Measurements from ENCODE around the gene ARHGAP15.

The ARHGAP15 gene

DNA sequence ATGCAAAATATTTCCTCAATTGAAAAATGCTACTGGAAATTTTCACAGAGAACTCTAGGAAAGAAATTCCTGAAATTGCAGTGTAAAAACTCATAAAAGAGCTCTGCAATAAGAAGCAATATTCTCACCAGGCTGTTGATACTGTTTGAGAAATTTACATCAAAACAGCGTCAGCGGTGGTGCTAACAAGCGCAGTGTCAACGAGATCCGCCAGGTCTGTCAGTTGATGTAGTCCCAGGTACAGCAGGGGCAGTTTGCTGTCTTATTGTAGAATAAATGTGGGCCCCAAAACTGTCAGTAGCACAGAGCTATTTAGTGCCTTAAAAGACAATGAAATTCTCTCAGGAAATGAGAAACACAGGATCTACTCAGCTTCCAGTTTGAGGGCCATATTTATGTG lies 611.2 kb downstream of the ARHGAP15 start:
- DNase-seq, result no peak

DNA sequence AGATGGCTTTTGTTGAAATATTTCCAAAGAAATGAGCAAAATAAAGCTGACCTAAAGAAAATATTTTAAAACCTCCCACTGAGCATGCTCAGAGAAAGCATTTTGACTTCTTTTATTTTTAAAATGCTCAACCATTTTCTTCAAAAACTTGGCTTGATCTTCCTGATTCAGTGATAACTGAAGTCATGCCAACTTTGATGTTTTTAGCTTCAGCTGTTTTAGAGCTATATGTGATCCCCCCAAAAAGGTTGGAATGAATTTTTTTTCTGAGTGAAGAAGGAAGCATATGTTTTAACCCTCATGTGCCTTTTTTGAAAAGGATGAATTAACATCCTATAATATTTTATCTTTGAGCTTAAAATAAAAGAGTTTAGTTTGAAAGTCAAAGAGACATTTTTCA lies 612.0 kb downstream of the ARHGAP15 start:
- DNase-seq, result no peak

DNA sequence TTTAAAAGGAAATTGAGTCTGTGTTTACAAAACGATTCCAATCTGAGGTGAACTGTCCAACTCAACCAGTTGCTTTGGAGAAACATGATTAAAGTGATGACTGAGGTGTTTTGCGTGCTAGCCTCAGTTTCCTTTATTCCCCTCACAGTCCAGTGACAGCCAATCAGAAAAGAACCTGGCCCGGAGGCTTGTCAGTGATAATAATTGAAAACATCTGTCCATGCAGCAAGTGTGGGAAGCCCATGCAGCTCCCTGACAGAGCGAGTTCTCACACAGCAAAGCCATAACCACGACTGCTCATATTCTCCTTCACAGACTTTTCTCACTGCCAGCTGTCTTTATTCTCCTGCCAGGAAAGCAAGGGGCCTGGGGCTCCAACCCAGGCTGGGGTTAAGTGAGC lies 613.4 kb downstream of the ARHGAP15 start:
- no peak for DNase-seq

DNA sequence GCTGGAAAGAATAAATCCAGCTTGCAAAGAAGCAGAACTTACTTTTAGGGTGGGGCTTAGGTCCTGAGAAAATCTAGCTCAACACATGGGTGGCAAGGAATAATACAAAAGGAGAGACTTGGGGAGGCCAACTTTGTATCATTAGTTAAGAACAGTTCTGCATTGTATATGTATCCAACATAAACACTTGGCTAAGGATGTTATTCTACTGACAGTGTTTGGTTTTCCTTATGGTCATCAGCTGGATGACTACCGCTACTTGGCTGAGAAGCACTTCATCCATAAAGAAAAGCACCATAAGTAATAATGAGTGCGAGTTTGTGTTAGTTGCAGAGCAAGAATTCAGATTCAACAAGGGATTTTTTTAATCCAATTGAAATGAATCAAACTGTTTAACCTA lies 614.9 kb downstream of the ARHGAP15 start:
- no peak for DNase-seq

DNA sequence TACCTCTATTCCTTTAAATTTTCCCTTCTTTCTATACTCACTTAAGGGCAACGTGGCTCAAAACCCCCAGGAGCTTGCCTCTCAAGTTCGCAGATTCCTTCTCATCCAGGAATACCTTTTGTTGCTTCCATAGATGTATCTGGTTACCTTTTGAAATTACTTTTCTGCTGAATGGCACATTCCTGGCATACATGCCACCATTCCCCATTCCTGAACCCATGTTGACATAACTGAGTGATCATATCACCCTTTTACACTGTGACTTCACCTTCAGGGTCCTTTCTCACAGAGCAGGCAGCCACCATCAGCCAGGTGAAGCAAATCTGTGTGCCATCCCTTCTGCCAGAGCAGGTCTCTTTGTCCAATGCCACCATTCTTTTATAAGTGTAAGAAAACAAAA lies 615.8 kb downstream of the ARHGAP15 start:
- no peak for DNase-seq

DNA sequence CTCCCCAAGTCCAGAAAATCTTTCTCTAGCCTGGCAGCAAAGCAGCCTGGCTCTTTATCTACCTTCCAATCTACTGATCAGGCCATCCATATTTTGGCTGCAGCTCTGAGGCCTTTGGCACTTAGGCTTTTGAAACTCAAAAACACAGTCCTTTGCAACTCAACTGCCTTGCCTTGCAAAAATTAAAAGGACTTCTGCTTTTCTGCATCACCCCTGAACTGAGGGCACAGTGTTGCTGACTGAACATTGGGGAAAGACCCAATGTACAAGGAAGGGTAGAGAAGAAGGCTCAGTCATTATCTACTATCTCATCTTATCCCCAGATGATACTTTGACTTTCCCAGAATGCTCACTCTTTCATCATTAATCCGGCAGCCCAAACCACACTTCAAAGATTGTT lies 625.5 kb downstream of the ARHGAP15 start:
- DNase-seq, result no peak

DNA sequence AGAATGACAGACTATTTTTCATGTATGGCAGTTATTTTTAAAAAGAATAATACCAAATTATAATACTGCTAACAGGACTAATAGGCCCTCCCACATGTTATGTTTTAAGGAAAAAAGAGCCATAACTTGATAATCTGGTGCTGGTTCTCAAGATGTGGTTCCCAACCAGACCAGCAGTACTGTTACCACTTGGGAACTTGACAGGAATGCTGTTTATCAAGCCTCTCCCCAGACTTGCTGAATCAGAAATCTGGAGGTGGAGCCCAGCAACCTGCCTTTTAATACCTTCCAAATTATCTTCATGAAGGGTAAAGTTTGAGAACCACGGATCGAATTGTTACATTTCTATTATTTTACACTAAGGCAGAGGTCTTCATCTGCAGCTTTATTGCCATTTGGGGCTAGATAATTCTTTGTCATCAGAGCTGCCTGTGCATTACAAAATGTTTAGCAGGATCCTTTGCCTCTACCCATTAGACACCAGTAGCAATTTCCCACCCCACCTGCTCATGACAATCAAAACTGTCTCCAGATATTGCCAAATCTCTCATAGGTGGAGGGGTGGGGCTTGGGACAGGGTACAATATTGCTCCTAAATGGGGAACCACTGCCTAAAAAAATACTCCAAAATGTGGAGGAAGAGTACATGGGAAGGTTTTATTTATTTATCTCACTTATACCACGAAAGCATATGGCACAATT lies 629.6 kb downstream of the ARHGAP15 start:
- DNase-seq, result no peak

DNA sequence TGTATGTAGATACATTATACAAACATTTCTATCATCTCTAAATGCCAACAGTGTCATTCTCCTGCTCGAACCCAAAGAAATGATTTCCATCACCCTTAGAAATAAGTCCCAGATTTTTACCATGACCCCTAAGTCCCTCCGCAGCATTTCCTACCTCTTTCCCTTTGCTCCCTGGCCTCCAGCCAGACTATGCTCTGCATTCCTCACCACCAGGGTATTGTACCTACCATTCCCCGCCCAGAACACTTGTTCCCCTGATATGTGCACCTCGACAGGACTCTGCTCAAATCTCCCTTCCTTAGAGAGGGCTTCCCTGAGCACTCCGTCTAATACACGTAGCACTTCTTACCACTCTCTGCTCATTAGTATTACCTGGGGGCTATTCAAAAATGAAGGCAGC lies 630.2 kb downstream of the ARHGAP15 start:
- no peak for DNase-seq

DNA sequence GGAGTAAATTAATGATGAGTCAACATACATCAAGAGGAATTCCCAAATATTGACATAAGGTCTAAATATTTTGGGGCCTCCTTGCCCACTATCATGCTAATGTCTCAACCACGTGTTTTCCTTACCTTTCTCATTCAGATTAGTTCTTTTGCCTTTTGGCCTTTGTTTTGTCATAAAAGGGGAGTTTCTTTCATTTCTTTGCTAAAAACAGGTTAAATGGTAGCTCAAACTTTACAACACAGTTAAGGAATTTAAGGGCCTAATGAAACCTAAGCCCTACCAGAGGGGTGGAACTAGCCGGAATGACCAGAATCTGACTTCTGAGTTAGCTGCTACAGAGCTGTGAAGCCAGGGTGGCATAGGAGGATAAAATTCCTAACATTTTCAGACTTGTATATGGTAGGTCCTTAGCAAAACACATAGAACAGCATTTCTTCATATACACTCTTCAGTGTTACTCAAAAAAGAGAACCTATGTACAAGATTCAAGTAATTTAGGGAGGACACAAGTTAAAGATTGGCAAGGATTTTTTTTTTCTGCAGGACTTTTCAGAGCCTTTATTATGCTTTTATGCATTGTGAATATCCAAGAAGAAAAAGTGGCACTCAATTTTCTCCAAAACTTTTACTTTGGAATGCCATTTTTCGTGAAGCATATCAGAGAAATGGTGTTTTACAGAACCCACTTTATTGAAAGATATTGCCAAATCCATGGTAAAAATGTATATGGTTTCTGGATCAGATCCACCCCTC lies 633.1 kb downstream of the ARHGAP15 start:
- no peak for DNase-seq

DNA sequence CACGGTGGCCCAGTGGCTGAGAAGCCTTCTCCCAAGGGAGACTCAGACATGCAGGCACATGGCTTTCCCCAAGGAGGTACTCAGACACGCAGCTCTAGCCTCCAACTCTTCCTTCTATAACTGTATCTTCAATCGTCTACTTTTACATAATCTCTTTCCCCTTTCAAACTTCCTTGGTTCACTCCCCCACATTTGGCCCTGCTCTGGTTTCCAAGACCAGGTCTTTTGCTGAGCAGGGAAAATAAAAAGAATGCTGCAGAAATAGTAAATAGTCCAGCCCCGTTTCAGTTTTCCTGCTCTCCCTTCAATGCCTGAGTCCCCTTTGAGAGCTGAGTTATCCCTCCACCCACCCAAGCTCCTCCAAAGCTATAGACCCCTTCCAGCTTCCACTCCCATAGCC lies 635.0 kb downstream of the ARHGAP15 start:
- no peak for DNase-seq

DNA sequence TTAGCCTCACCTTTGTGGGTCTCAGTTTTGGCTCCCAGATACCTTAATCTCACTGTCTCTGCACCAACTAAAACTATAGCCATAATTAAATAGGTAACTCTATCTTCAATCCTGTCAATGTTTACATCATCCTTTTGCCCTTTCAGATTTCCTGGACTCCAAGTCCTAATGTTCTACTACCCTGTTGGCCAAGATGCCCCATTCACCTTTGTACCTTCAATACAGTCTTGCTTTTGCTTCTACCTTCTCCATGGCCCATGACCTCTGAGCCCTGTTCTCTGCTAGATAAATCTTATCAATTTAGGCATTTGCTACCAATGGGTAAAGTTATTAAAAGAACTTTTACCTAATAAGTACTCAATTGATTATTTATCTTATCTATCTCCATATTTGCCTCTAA lies 635.5 kb downstream of the ARHGAP15 start:
- DNase-seq, result no peak

DNA sequence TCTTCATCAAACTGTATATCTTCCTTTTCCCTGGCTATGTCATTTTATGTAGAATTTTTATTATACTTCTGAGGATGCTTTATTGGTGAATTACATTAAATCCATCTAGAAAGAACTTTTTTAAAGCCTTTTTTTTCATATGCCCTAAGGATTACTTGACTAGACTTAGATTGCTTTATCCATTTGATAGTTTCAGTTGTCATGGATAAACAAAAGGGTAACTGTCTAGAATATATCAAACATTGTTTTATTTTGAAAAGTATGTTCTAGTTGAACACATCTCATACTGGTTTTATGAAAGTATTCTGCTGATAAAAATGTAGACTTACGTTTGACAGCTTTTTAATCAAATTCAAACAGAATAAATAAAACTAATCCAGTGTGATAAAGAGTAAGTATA lies 639.8 kb downstream of the ARHGAP15 start:
- DNase-seq, result no peak

DNA sequence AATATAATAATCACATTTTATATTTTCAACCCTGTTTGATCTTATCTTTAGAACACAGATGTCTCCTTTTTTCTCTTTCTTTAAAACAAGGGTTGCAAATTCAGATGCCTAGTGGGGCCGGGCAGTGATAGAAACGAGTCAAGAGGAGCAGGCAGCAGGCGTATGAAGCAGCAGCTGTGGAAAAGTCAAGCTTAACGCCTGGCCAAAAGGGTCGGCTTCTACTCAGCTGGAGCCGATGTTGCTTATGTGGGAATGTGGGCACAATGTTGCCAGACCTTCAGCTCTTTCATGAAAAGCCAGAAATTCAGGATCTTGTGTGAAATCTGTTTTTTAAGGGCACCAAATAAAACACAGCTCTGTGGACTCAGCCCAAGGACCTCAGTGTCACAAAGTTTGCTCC lies 642.7 kb downstream of the ARHGAP15 start:
- DNase-seq, result no peak

DNA sequence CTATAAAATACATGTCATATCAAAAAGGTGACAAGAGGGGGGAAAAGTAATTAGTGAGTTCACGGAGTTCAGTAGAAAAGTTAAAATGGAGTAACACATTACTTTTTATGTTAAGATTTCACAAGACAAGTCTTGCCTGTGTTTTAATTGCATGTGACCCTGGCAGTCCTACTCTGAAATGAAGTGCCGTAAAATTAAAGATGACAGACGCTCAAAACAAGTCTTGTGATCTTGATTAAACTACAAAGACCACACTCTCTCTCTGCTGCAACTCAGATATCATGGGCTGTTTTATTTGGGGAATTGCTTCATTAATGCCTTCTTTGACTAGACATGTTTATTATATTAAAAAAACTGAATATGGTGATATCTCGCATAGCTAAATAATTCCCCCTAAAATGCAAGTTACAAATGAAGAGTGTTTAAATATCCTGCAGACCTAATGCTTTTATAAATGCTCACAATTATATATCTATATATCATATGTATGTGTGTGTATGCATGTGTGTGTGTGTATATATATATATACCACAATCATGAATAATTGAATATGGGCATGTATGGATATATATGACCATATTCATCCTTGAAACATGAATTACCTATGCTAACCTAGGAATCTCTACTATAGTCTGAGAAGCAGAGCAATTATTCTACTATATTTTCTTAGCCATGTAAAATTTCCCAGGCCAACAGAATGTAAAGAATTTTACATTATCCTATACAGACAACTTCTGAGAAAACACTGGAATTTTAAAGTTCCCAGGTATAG lies 647.5 kb downstream of the ARHGAP15 start:
- DNase-seq, result no peak

DNA sequence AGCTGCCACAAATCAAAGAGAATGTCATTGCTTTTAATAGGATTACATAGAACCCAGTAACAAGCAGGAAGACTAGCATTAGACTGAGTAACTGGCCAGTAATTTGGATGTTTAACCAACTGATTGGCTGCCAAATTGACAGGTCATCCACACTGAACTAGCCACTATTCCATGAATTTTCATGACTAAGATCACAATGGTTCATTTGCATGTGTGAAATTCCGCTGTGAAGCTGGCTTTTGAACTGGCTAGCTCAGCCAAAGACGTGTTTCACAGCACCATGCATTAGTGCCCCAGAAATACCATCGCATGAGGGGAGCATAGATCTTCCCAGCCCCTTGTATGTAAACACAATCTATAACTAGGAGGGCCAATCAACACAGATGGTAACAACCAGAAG lies 649.8 kb downstream of the ARHGAP15 start:
- no peak for DNase-seq

DNA sequence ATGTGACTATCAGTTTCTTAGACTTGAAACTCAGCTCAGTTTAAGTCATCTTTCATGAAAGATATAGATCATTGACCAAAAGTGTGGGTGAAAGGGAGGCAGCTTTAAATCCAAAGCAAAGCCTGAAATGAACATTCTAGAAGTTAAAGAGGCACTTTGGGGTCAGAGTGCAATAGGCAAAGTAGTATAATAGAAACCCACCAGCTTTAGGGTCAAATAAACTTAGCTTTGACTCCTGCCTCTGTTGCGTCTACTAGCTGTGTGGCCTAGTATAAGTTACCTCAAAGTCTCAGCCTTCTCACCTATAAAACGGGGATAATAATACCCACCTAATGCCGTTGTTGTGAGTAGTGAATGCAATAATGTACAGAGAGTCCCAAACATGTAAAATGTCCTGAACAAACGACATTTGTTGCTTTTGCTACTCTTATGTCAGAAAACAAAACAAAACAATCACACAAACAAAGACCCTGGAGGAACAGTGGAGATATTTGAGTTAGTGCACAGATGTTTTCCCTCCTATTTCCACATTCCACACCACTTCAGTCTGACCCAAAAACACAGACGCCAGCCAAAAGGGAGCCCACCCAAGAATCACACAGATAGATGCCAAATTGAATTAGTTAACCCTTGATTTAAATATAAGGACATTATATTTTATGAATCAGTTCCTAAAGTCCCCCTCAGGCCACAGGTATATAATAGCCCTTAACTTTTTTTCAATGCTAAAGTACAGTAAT lies 657.0 kb downstream of the ARHGAP15 start:
- no peak for DNase-seq

DNA sequence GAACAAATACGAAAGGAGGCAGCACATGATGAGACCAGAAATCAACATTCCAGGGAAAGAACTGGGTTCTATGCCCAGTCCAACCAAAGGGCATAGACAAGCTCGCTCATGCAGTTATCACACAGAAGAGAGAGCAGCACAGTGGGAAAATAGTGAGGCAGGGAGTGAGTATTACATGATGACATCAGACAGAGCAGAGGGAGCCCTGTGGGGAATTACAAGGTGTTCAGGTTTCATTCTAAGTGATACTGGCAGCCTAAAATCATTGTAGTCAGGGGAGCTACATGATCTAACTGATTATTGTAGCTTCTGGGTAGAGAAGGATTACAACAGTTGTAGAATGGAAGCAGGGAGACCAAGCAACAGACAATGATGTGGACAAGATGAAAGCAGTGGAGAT lies 658.5 kb downstream of the ARHGAP15 start:
- DNase-seq, result no peak

DNA sequence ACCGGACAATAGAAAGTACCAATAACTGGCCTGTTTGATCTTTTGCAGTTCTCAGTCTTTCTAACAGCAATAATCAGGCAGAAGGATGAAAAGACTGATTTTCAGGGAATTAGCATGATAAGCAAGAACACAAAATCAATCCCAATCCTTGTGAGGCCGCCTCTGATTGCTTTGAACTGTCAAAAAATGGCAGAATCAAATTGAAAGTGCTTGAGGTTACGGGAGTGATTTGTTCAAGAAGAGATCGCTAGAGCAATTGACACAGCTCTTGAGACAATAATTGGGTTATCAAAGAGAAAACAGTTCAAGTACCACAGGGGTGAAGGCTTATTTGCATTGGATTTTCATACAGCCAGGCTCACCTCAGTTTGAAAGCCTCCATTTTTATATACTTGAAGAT lies 663.4 kb downstream of the ARHGAP15 start:
- DNase-seq, result no peak

DNA sequence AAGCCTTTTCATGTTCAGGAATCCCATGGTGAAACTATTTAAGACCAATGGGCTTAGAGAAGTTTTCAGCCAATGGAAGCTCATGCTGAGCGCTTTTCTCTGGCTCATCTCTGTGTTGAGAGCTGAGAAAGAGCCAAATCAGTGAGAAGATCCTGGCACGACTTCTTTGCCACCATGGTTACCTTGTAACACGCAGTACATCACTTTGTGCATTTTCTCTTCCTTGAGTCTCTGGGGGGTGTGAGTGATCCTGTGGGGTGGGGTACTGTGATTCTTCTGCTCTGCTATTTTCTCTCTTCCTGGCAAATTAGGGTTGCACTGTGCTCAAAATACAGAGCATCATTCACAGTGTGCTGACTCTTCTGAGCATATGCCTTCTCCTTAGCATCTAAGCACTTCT lies 664.2 kb downstream of the ARHGAP15 start:
- DNase-seq, result no peak

DNA sequence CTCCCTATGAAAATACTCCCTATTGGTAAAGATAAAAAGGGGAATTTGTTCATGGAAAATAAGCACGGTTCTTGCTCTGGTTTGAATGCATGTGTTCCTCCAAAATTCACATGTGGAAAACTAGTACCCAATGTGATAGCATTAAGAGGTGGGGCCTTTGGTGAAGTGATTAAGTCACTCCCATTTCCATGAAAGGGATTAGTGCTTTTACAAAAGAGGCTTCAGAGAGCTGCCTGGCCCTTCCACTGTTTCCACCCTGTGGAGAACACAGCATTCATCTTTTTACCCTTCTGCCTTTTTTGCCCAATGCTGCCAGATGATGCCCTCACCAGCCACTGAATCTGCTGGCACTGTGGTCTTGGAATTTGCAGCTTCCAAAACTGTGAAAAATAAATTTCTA lies 666.8 kb downstream of the ARHGAP15 start:
- DNase-seq, result no peak

DNA sequence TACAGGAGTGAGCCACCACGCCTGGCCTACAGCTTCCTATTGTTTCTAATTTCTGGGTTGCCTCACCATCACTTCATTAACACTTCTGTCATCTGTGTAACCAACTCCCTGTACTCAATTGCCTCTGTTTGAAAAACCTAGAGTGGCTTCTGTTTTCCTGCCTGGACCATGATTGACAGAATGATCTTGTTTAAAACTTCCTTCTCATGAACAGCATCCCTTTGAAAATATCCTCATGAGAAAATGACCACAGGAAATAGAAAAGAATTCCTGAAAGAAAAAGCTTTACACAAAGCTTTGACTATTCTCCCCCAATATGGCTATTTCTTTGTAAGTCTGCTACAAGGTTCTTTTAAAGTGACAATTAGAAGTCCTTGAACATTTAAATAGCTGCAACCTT lies 672.3 kb downstream of the ARHGAP15 start:
- DNase-seq, result no peak

DNA sequence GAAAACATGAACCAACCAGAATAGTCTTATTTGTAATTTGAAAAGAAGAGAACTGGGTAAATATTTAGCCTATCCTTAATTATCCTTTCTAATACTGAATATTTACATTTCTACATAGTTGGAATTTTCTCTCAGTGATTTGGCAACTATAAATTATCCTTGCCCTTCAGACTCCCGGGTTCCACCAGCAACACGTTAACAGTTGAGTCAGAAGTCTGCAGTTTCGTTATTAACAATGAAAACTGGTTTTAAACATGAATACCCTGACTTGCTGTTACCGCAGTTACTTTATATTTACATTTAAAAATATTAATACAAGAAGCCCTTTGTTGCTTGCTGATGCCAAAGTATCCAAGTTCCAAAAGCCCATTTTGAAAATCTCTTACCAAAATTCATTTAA lies 673.0 kb downstream of the ARHGAP15 start:
- DNase-seq, result peak; percentile 66
